Testis (tissue), 3 donors: ENCODE measurements around the gene MRPL10. TPM values are rescaled to one million over a fixed set of nuclear protein-coding genes. Genes with fewer than 3 reads are reported as not detected.
"Not testable (repeated sequence)": the region's sequence is repeated elsewhere in the genome, so short reads cannot be mapped to it uniquely, and the experiment has no call there.

Experiments used
- DNase-seq: peaks from one replicate; pipeline ENCODE4 v3.0.0-alpha.2; 2019
- H3K27ac ChIP-seq, 2 donors: fragments of 200-600 bp; sonication (generic); one replicate each; pipeline ENCODE4 v1.5.1; 2019
- H3K27me3 ChIP-seq: fragments of 200-600 bp; sonication (generic); one replicate; pipeline ENCODE4 v1.5.1; 2019
- H3K36me3 ChIP-seq: fragments of 200-600 bp; sonication (generic); one replicate; pipeline ENCODE4 v1.5.1; 2017; ENCODE audit warnings: low read depth; ENCODE audit errors: missing control alignments
- H3K4me1 ChIP-seq: fragments of 200-600 bp; sonication (generic); one replicate; pipeline ENCODE4 v1.5.1; 2019
- H3K4me3 ChIP-seq, 2 donors: fragments of 200-600 bp; sonication (generic); one replicate each; pipeline ENCODE4 v1.5.1; 2017 to 2019
- H3K9me3 ChIP-seq: fragments of 200-600 bp; sonication (generic); one replicate; pipeline ENCODE4 v1.5.1; 2017
- CTCF ChIP-seq, 3 experiments: fragments of 450-650 bp in 2 of 3; fragments of 200-600 bp in 1 of 3; sonication (generic) in 1 of 3; IDR thresholded peaks; one replicate each; pipeline ENCODE4 v1.5.1; 2016 to 2019; ENCODE audit warnings: antibody characterized with exemption in 3 of 3, mild to moderate bottlenecking in 2 of 3, moderate library complexity in 1 of 3
- POLR2A ChIP-seq: fragments of 450-650 bp; IDR thresholded peaks from one replicate; pipeline ENCODE4 v1.6.1; 2017; ENCODE audit warnings: antibody characterized with exemption, mild to moderate bottlenecking, moderate library complexity
- WGBS, 2 donors: methylation state at CpG; one replicate each; pipeline ENCODE4 v1.1.5; 2018; 5-methylcytosine and 5-hydroxymethylcytosine counted together
- intact Hi-C: fragments of 100-400 bp; cut with DNase I; formaldehyde crosslinking; loops from one replicate; pipeline ENCODE4 v1.15.1; 2023; ENCODE audit warnings: low total_unique reads
- polyA plus RNA-seq: library from polyadenylated mRNA; stranded (reverse); fragments of 350-450 nt; fragmentation: Illumina TruSeq; extraction: RNeasy Lipid Tissue Mini Kit (QIAGEN cat#74804); gene quantifications from one replicate; pipeline ENCODE4 v1.2.3, GENCODE V29; 2014; ENCODE audit warnings: low read depth, low replicate concordance; ENCODE audit not compliant: insufficient read depth
- total RNA-seq, 2 donors: library from RNA; depleted of rRNA; stranded (reverse); fragments of >200 nt; gene quantifications; one replicate each; pipeline ENCODE4 v1.2.3, GENCODE V29; 2016

The MRPL10 gene
- total and polyA plus RNA-seq, 3 donors from 2014 or later = 47.1 to 51.5 (median 47.4) TPM

GRCh38 chr17:47774987-47775580, 56.3 kb downstream of the MRPL10 start:
- H3K27me3 ChIP-seq = no peaks in the 10 kb centered on the region
- H3K4me1 ChIP-seq = no peaks in the 10 kb centered on the region
- intact Hi-C loops = no loop called here
- DNase-seq = no peak
- WGBS, 2 donors = 78 to 100% methylated on average over 1 of the region's 1 CpG
- TF ChIP-seq POLR2A (no peak), CTCF (IDR thresholded peaks at IDR 0.05) (no peak)
- H3K27ac ChIP-seq = no peak overlapping the region
- H3K36me3 ChIP-seq = no peaks in the 10 kb centered on the region
- H3K9me3 ChIP-seq = no peaks in the 10 kb centered on the region
- no peak overlapping the region for H3K4me3 ChIP-seq

- Histone ChIP-seq H3K9me3 (no peaks in the 10 kb centered on the region), H3K27ac (no peak overlapping the region), H3K4me1 (no peaks in the 10 kb centered on the region), H3K4me3 (no peak overlapping the region), H3K27me3 (no peaks in the 10 kb centered on the region), H3K36me3 (no peaks in the 10 kb centered on the region)
- 75 to 82% methylated on average over 4 of the region's 4 CpGs for WGBS, 2 donors
- TF ChIP-seq CTCF (IDR thresholded peaks at IDR 0.05) = no peak
- intact Hi-C loops = no loop called here
- DNase-seq = no peak
These were observed 57.0 kb downstream of the MRPL10 start for GRCh38 chr17:47774331-47774730.

- H3K4me1 ChIP-seq, DNase-seq, H3K27ac ChIP-seq, H3K27me3 ChIP-seq, H3K36me3 ChIP-seq, intact Hi-C loops, H3K4me3 ChIP-seq, H3K9me3 ChIP-seq: not testable (repeated sequence)
- WGBS, 2 donors = 93 to 94% methylated on average over 9 of the region's 9 CpGs
These were observed 57.7 kb downstream of the MRPL10 start for GRCh38 chr17:47773649-47774048.

Other genes with a start within 250 kb of the MRPL10 start
- 100 to 1,000 TPM; 262 to 299 TPM for gene KPNB1, start 181.6 kb downstream of the MRPL10 start, total RNA-seq
- 391 TPM for gene KPNB1, start 181.6 kb downstream of the MRPL10 start, polyA plus RNA-seq
- 10 to 100 TPM; 23.3 TPM for gene TBKBP1, start 137.4 kb downstream of the MRPL10 start, total RNA-seq
- 21.9 TPM for gene TBKBP1, start 137.4 kb downstream of the MRPL10 start, polyA plus RNA-seq
- 1 to 10 TPM; 1.8 to 2.2 TPM for gene TBX21, start 98.3 kb downstream of the MRPL10 start, total RNA-seq
- gene TBX21, start 98.3 kb downstream of the MRPL10 start, polyA plus RNA-seq = 1.1 TPM
- 1 to 10 TPM; 2.1 to 7.3 TPM for gene OSBPL7, start 9.7 kb downstream of the MRPL10 start, total RNA-seq
- 2.5 TPM for gene OSBPL7, start 9.7 kb downstream of the MRPL10 start, polyA plus RNA-seq
- 10 to 100 TPM; 18.4 to 28.3 TPM for gene LRRC46, start 129 bp upstream of the MRPL10 start, total RNA-seq
- 147 TPM for gene LRRC46, start 129 bp upstream of the MRPL10 start, polyA plus RNA-seq
- 10 to 100 TPM; 31.0 to 38.0 TPM for gene SCRN2, start 9.7 kb upstream of the MRPL10 start, total RNA-seq
- gene SCRN2, start 9.7 kb upstream of the MRPL10 start, polyA plus RNA-seq = 25.6 TPM
- gene SP6, start 19.6 kb upstream of the MRPL10 start, total RNA-seq = under 1 TPM; 0.31 to 0.43 TPM
- gene SP6, start 19.6 kb upstream of the MRPL10 start, polyA plus RNA-seq = 0.79 TPM
- 10 to 100 TPM; 18.9 to 23.5 TPM for gene SP2, start 64.7 kb upstream of the MRPL10 start, total RNA-seq
- gene SP2, start 64.7 kb upstream of the MRPL10 start, polyA plus RNA-seq = 35.0 TPM
- gene PNPO, start 110.0 kb upstream of the MRPL10 start, total RNA-seq = 10 to 100 TPM; 37.5 to 41.7 TPM
- 21.3 TPM for gene PNPO, start 110.0 kb upstream of the MRPL10 start, polyA plus RNA-seq
- 1 to 10 TPM in 1 of 2 donors, under 1 TPM in 1; 0.55 to 2.5 TPM for gene PRR15L, start 126.3 kb upstream of the MRPL10 start, total RNA-seq
- gene PRR15L, start 126.3 kb upstream of the MRPL10 start, polyA plus RNA-seq = 6.2 TPM
- 100 to 1,000 TPM; 221 to 281 TPM for gene CDK5RAP3, start 139.6 kb upstream of the MRPL10 start, total RNA-seq
- gene CDK5RAP3, start 139.6 kb upstream of the MRPL10 start, polyA plus RNA-seq = 192 TPM
- gene COPZ2, start 206.3 kb upstream of the MRPL10 start, total RNA-seq = 10 to 100 TPM; 13.2 to 14.7 TPM
- 47.6 TPM for gene COPZ2, start 206.3 kb upstream of the MRPL10 start, polyA plus RNA-seq
- gene NFE2L1, start 216.8 kb upstream of the MRPL10 start, total RNA-seq = 100 to 1,000 TPM; 180 to 199 TPM
- gene NFE2L1, start 216.8 kb upstream of the MRPL10 start, polyA plus RNA-seq = 193 TPM